ENCODE results near the gene CC2D2B. TPM values are rescaled to one million over a fixed set of nuclear protein-coding genes. Genes with fewer than 3 reads are reported as not detected.
A peak's percentile ranks its signal among the peaks of the same experiment; 100 is the strongest.
"Not testable (repeated sequence)": the region's sequence is repeated elsewhere in the genome, so short reads cannot be mapped to it uniquely, and the experiment has no call there.

Gene CC2D2B
- total RNA-seq, 4 donors from 2014 or later: 0.15 to 2.5 (median 0.22) TPM; not detected in 1

- intact Hi-C loops (cut with DNase I): no loop called here
- no peak overlapping the region for H3K27ac ChIP-seq
- H3K4me1 ChIP-seq: no peaks in the 10 kb centered on the region
- WGBS, 2 donors: 89 to 94% methylated on average over 4 of the region's 4 CpGs
- no peak for TF ChIP-seq POLR2A (IDR thresholded peaks at IDR 0.05)
- TF ChIP-seq CTCF (IDR thresholded peaks at IDR 0.05): no peak
- no peaks in the 10 kb centered on the region for H3K9me3 ChIP-seq
- H3K4me3 ChIP-seq: no peak overlapping the region
- no peak for DNase-seq
- peaks cover 0 to 74% (median 0%) of the 10 kb centered on the region in 3 donors for H3K36me3 ChIP-seq
- H3K27me3 ChIP-seq: no peaks in the 10 kb centered on the region
Observed at GRCh38 chr10:95873651-95874050, 34.1 kb upstream of the CC2D2B start.

GRCh38 chr10:95874783-95875182 lies 33.0 kb upstream of the CC2D2B start:
- peaks cover 0 to 66% (median 0%) of the 10 kb centered on the region in 3 donors for H3K36me3 ChIP-seq
- H3K4me1 ChIP-seq; H3K27me3 ChIP-seq; H3K9me3 ChIP-seq; H3K4me3 ChIP-seq; H3K27ac ChIP-seq; intact Hi-C loops (cut with DNase I); DNase-seq: not testable (repeated sequence)

GRCh38 chr10:95876756-95877155 lies 31.0 kb upstream of the CC2D2B start:
- Histone ChIP-seq H3K4me3 (no peak overlapping the region), H3K9me3 (no peaks in the 10 kb centered on the region), H3K27ac (no peak overlapping the region), H3K27me3 (no peaks in the 10 kb centered on the region), H3K4me1 (no peaks in the 10 kb centered on the region), H3K36me3 (peaks cover 0 to 48% (median 0%) of the 10 kb centered on the region in 3 donors)
- DNase-seq: no peak
- intact Hi-C loops (cut with DNase I): no loop called here
- TF ChIP-seq POLR2A (IDR thresholded peaks at IDR 0.05): no peak
- no peak for TF ChIP-seq CTCF (IDR thresholded peaks at IDR 0.05)
- 94 to 96% methylated on average over 1 of the region's 1 CpG for WGBS, 2 donors

GRCh38 chr10:95877881-95878280 lies 29.9 kb upstream of the CC2D2B start:
- no peak for TF ChIP-seq POLR2A (IDR thresholded peaks at IDR 0.05)
- TF ChIP-seq CTCF (IDR thresholded peaks at IDR 0.05): no peak
- intact Hi-C loops (cut with DNase I): no loop called here
- no peak overlapping the region for H3K4me3 ChIP-seq
- no peaks in the 10 kb centered on the region for H3K27me3 ChIP-seq
- H3K36me3 ChIP-seq: peaks cover 0 to 36% (median 0%) of the 10 kb centered on the region in 3 donors
- H3K4me1 ChIP-seq: no peaks in the 10 kb centered on the region
- DNase-seq: no peak
- no peaks in the 10 kb centered on the region for H3K9me3 ChIP-seq
- H3K27ac ChIP-seq: no peak overlapping the region

GRCh38 chr10:95880704-95881103 lies 27.1 kb upstream of the CC2D2B start:
- Histone ChIP-seq H3K9me3 (no peaks in the 10 kb centered on the region), H3K4me1 (no peaks in the 10 kb centered on the region), H3K4me3 (no peak overlapping the region), H3K27me3 (no peaks in the 10 kb centered on the region), H3K36me3 (peaks cover 0 to 8% (median 0%) of the 10 kb centered on the region in 3 donors), H3K27ac (peak overlapping the region in 1 of 4 donors; percentile 1)
- no peak for TF ChIP-seq CTCF (IDR thresholded peaks at IDR 0.05)
- TF ChIP-seq POLR2A (IDR thresholded peaks at IDR 0.05): no peak
- WGBS, 2 donors: 63 to 68% methylated on average over 2 of the region's 2 CpGs
- DNase-seq: no peak
- intact Hi-C loops (cut with DNase I): no loop called here

GRCh38 chr10:95881316-95881715 lies 26.5 kb upstream of the CC2D2B start:
- Histone ChIP-seq H3K4me3 (no peak overlapping the region), H3K4me1 (no peaks in the 10 kb centered on the region), H3K9me3 (no peaks in the 10 kb centered on the region), H3K27me3 (no peaks in the 10 kb centered on the region), H3K36me3 (peaks cover 0 to 2% (median 0%) of the 10 kb centered on the region in 3 donors), H3K27ac (peak overlapping the region in 1 of 4 donors; percentile 1)
- no peak for DNase-seq
- intact Hi-C loops (cut with DNase I): no loop called here
- TF ChIP-seq CTCF (IDR thresholded peaks at IDR 0.05): no peak
- TF ChIP-seq POLR2A (IDR thresholded peaks at IDR 0.05): no peak
